ENCODE measurements around the gene TICRR. TPM values are rescaled to one million over a fixed set of nuclear protein-coding genes. Genes with fewer than 3 reads are reported as not detected.

The TICRR gene
- total RNA-seq, 8 experiments from 2014 or later: 0.51 to 12.6 (median 1.5) TPM

DNA sequence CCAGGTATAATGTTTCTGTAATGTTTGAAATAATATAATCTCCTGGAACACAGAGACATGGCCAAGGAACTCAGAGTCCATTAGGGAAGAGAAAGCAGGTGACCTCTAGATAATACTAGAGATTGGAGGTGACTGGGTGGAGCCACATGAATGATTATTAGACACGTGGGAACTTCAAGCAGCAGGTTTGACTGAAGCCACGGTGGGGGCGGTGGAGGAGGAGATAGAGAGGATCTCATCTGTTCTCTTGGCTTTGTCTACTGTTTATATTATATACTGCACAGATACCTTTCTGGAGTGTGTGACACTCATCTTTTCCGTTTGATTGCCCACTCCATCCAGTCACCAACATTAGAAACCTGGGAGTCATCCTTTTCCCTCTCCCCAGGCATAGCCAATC lies 46.3 kb downstream of the TICRR start:
- in situ Hi-C loops (cut with MboI; ENCODE audit: low pct_unique_long_range_greater_than_20kb in 2 of 9, low sequenced_read_pairs in 9 of 9, unreplicated experiment in 9 of 9): no loop called here
- Histone ChIP-seq H3K4me1 (replicated peaks in 1 of 2) (no peaks in the 10 kb centered on the region), H3K27ac (no peak overlapping the region), H3K4me3 (no peak overlapping the region)
- 53 to 100% (median 89%) methylated on average over 1 to 4 of the region's 4 CpGs; no CpG with 5 or more reads in 1 of the 10 experiments for WGBS, 10 experiments
- no peak for ATAC-seq (replicated peaks in 6 of 8)

DNA sequence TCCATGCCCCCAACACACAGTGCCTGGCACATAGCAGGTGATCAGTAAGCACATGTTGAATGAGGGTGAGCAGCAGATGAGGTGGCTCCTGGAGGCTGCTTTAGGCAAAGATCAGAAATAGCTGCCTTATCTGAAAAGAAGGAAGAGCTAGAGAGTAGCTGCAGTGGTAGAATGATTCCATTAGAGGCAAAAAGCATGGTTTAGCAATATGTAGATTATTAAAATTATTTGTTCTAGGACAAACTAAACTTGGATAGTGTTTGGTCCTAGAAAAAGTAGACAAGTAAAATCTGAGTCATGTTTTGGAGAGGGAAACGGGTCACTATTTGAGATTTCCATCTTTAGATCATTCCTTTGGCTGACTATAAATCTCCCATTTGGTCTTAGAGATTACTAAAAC lies 47.9 kb downstream of the TICRR start:
- peaks cover 0 to 3% of the 10 kb centered on the region in 2 donors for H3K4me1 ChIP-seq (replicated peaks in 1 of 2)
- H3K27ac ChIP-seq: no peak overlapping the region
- H3K4me3 ChIP-seq: no peak overlapping the region
- peak in 2 of 8 experiments; percentile 60 to 62 for ATAC-seq (replicated peaks in 6 of 8)
- 0 to 100% (median 83%) methylated on average over 1 of the region's 1 CpG; no CpG with 5 or more reads in 2 of the 10 experiments for WGBS, 10 experiments
- in situ Hi-C loops (cut with MboI; ENCODE audit: low pct_unique_long_range_greater_than_20kb in 2 of 9, low sequenced_read_pairs in 9 of 9, unreplicated experiment in 9 of 9): no loop called here

DNA sequence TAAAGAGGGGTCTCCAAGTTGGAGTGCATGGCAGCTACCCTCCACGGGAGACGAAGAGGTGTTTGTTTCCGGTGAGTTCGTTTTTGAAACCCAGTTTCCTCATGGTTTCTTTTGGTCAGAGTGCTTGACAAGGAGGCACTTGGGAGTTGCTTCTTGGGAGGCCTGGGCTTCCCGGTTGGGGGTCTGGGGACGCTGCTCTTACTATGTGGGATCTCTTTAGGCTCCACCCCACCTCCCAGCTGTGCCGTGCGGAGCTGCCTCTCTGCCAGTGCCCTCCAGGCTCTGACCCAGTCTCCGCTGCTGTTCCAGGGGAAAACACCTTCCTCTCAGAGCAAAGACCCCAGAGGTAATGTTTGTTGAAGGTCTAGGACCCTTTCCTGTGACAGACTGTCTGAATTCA lies 50.4 kb downstream of the TICRR start:
- 87 to 100% (median 95%) methylated on average over 2 to 8 of the region's 9 CpGs; no CpG with 5 or more reads in 6 of the 10 experiments for WGBS, 10 experiments
- in situ Hi-C loops (cut with MboI; ENCODE audit: low pct_unique_long_range_greater_than_20kb in 2 of 9, low sequenced_read_pairs in 9 of 9, unreplicated experiment in 9 of 9): no loop called here
- Histone ChIP-seq H3K4me1 (replicated peaks in 1 of 2) (peaks cover 0 to 3% of the 10 kb centered on the region in 2 donors), H3K27ac (no peak overlapping the region), H3K4me3 (no peak overlapping the region)
- no peak for ATAC-seq (replicated peaks in 6 of 8)

DNA sequence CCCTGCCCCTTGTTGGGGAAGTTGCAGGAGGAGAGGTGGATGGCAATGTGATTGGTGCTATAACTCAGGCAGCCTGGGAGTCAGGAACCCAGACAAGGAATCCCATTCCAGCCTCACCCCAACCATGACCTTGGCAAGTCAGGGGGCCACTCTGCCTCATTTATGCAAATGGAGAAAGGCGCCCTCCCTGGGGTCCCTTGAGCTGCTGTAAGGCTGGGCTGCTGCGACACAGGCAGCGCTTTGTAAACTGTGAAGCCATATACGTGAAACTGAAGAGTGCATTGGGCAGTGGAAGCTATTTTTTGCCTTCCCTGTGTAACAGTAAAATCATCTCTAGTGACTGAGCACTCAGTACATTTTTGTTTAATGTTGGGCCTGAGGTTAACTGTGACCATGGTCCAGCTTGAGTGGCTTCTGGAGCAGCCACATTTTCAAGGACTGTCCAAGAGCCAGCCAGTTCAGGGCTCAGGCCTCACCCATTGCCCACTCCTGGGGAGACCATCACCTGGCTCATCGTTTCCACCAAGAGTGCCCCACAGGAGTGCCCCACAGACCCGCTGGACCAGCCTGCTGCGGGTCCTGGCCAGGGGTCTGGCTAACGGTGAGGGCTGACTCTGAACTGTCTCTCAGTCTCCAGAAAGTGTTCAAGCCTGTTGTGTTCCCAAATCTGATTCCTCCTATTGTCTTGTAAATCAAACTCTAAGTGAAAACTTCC lies 52.1 kb downstream of the TICRR start:
- Histone ChIP-seq H3K27ac (no peak overlapping the region), H3K4me3 (no peak overlapping the region), H3K4me1 (replicated peaks in 1 of 2) (peaks cover 0 to 3% of the 10 kb centered on the region in 2 donors)
- in situ Hi-C loops (cut with MboI; ENCODE audit: low pct_unique_long_range_greater_than_20kb in 2 of 9, low sequenced_read_pairs in 9 of 9, unreplicated experiment in 9 of 9): no loop called here
- WGBS, 10 experiments: 60 to 100% (median 76%) methylated on average over 1 to 4 of the region's 8 CpGs; no CpG with 5 or more reads in 6 of the 10 experiments
- peak in 1 of 8 experiments; percentile 50 for ATAC-seq (replicated peaks in 6 of 8)

DNA sequence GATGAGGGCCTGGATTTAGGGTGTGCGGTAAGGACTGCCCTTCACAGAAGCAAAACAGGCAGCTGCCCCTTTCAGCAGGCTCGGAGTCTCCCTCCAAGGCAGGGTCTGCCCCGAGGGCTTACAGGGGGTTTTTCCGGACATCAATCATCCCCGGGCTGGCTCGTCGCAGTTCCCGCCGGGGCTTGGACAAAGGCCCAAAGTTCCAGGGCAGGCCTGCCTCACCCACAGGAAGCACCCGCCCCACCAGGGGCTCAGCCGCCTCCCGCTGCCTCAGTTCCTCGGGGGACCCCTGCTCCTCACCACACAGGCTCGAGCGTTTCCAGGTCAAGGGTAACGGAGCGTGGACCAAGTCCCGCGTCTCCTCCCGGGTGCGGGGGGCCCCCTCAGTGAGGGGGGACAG lies 53.0 kb downstream of the TICRR start:
- Histone ChIP-seq H3K4me1 (replicated peaks in 1 of 2) (peaks cover 0 to 3% of the 10 kb centered on the region in 2 donors), H3K4me3 (no peak overlapping the region), H3K27ac (no peak overlapping the region)
- in situ Hi-C loops (cut with MboI; ENCODE audit: low pct_unique_long_range_greater_than_20kb in 2 of 9, low sequenced_read_pairs in 9 of 9, unreplicated experiment in 9 of 9): no loop called here
- no peak for ATAC-seq (replicated peaks in 6 of 8)
- 80 to 100% (median 100%) methylated on average over 1 to 3 of the region's 21 CpGs; no CpG with 5 or more reads in 6 of the 10 experiments for WGBS, 10 experiments

DNA sequence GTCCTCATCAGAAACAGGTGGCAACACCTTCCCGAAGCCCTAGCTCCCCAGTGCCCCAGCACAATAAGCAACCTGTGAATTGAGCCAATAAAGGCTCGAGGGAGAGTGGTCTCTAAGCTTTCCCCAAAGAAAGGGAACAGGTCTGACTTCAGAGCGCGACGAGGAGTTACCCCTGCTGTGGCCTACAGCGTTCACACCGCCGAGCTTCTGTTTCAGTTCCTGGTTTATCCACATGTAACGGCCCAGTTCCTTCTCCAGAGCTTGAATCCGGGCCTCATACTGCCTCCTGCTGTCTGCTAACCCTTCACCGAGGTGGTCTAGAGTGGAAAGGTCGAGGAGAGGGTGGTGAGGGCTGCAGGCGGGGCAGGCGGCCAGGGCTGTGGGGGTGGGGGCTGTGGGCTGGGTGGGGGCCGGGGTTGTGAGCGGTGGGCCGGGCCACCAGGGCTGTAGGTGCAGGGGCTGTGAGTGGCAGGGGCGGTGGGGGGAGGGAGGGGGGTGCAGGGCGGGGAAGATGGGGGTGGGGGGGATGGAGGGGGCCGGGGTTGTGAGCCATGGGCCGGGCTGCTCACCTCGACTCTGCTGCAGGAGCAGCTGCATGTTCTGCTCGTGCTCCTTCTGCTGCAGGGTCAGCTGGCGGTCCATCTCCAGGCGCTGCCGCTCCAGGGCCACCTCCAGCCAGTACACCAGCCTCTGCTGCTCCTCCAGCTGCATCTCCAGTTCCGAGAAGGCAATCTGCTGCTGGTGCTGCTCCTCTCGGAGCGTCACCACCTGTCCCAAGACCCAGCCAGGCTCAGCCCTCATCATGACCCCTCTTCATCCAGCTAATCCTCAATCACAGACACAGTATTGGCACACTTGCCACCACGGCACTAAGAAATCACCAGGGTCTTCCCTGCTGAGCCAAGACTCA lies 53.8 kb downstream of the TICRR start:
- no peak overlapping the region for H3K27ac ChIP-seq
- H3K4me1 ChIP-seq (replicated peaks in 1 of 2): peaks cover 0 to 3% of the 10 kb centered on the region in 2 donors
- WGBS, 10 experiments: 20 to 100% (median 88%) methylated on average over 1 to 7 of the region's 30 CpGs; no CpG with 5 or more reads in 5 of the 10 experiments
- in situ Hi-C loops (cut with MboI; ENCODE audit: low pct_unique_long_range_greater_than_20kb in 2 of 9, low sequenced_read_pairs in 9 of 9, unreplicated experiment in 9 of 9): no loop called here
- no peak overlapping the region for H3K4me3 ChIP-seq
- no peak for ATAC-seq (replicated peaks in 6 of 8)

DNA sequence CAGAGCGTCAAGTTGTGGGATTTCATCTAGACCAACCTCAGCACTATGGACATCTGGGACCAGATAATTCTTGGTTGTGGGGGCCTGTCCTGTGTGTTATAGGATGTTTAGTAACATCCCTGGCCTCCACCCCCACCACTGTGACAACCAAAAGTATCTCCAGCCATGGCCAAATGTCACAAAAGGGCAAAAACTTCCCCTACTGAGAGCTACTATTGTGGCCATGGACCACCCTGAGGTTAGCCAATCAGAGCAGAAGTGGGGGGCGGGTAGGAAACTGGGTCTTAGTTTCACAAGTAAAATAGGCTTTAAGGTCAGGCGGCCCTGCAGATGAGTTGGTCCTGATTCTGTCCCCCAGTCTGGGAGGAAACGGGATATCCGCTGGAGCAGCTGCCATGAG lies 54.6 kb downstream of the TICRR start:
- no peak for ATAC-seq (replicated peaks in 6 of 8)
- Histone ChIP-seq H3K27ac (no peak overlapping the region), H3K4me3 (no peak overlapping the region), H3K4me1 (replicated peaks in 1 of 2) (peaks cover 0 to 3% of the 10 kb centered on the region in 2 donors)
- in situ Hi-C loops (cut with MboI; ENCODE audit: low pct_unique_long_range_greater_than_20kb in 2 of 9, low sequenced_read_pairs in 9 of 9, unreplicated experiment in 9 of 9): no loop called here
- 71 to 100% (median 95%) methylated on average over 1 to 2 of the region's 5 CpGs; no CpG with 5 or more reads in 6 of the 10 experiments for WGBS, 10 experiments

DNA sequence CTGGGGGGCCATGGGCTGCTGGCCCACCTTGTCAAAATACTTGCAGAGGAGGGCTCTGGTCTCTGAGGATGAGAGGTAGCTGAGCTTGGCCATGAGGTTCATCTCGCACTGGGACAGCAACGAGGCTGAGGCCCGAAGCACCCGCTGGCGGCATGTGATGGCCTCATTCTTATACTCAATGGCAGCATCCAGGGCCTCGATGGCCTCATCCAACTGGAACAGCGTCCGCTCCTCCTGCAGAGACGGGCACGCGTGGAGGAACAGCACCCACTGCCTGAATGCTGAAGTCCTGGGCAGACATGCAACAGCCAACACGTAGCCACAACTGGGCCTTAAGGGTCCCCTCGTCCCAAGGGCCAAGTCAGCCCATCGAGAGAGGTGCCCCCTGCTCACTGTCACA lies 55.0 kb downstream of the TICRR start:
- H3K27ac ChIP-seq: no peak overlapping the region
- no peak for ATAC-seq (replicated peaks in 6 of 8)
- 71 to 100% (median 90%) methylated on average over 2 to 10 of the region's 14 CpGs; no CpG with 5 or more reads in 5 of the 10 experiments for WGBS, 10 experiments
- H3K4me1 ChIP-seq (replicated peaks in 1 of 2): peaks cover 0 to 3% of the 10 kb centered on the region in 2 donors
- no peak overlapping the region for H3K4me3 ChIP-seq
- in situ Hi-C loops (cut with MboI; ENCODE audit: low pct_unique_long_range_greater_than_20kb in 2 of 9, low sequenced_read_pairs in 9 of 9, unreplicated experiment in 9 of 9): no loop called here

DNA sequence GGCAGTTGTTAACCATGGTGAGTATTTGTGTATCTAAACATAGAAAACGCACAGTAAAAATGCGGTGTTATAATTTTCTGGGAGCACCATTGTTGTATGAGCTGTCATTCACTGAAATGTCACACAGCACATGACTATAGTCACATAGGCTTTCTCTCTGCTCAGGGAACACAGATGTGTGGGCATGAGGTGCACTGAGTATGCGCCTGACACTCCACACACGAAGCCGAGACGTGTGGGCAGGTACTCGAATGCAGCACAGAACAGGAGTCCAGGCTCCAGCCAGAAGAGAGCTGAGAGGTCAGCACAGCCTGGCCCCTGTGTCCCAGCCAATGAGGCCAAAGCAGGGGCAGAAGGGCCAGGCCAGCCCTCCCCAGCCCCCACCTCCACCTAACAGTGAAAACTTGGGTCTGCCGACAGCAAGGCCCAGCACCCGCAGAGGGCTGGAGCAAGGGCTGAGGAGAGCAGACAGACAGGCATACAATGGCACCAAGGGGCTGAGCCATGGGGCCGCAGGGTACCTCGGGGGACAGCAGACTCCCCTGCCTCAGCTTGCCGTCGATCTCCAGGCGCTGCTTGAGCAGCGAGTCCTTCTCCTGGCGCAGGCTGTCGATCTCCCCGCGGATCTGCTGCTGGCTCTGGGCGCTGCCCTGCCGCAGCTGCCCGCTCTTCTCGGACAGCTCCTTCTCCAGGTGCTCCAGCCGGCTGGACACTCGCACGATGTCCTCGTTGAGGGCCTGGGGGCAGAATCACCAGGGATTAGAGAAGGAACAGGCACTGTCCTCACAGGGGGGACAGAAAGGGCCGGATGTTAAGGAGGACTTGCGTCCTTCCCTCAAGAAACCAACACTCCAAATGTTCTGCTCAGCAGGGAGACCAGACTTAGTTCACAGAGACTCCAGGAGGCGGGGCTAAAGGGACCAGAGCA lies 56.0 kb downstream of the TICRR start:
- H3K4me1 ChIP-seq (replicated peaks in 1 of 2): peaks cover 0 to 3% of the 10 kb centered on the region in 2 donors
- H3K4me3 ChIP-seq: no peak overlapping the region
- WGBS, 10 experiments: 88 to 100% (median 100%) methylated on average over 1 to 8 of the region's 30 CpGs; no CpG with 5 or more reads in 5 of the 10 experiments
- ATAC-seq (replicated peaks in 6 of 8): no peak
- no peak overlapping the region for H3K27ac ChIP-seq
- in situ Hi-C loops (cut with MboI; ENCODE audit: low pct_unique_long_range_greater_than_20kb in 2 of 9, low sequenced_read_pairs in 9 of 9, unreplicated experiment in 9 of 9): no loop called here

DNA sequence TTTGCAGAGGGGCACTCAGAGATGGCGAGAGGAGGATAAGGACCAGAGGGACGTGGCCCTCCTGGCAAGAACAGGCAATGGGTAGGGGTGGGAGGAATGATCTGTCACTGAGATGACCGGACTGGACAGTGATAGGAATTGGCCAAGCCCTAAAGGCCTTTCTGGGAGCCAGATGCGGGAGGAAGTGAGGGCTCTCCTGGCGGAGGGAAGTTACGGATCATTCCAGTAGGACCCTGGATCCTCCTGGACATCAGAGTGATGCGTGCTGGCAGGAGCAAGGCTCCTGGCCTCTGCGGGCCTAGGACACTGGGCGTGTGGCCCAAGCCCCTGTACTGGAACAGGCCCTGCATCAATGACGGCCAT lies 56.6 kb downstream of the TICRR start:
- peaks cover 0 to 1% of the 10 kb centered on the region in 2 donors for H3K4me1 ChIP-seq (replicated peaks in 1 of 2)
- in situ Hi-C loops (cut with MboI; ENCODE audit: low pct_unique_long_range_greater_than_20kb in 2 of 9, low sequenced_read_pairs in 9 of 9, unreplicated experiment in 9 of 9): no loop called here
- WGBS, 10 experiments: 33 to 95% (median 87%) methylated on average over 1 to 8 of the region's 10 CpGs; no CpG with 5 or more reads in 4 of the 10 experiments
- no peak overlapping the region for H3K27ac ChIP-seq
- no peak for ATAC-seq (replicated peaks in 6 of 8)
- no peak overlapping the region for H3K4me3 ChIP-seq

DNA sequence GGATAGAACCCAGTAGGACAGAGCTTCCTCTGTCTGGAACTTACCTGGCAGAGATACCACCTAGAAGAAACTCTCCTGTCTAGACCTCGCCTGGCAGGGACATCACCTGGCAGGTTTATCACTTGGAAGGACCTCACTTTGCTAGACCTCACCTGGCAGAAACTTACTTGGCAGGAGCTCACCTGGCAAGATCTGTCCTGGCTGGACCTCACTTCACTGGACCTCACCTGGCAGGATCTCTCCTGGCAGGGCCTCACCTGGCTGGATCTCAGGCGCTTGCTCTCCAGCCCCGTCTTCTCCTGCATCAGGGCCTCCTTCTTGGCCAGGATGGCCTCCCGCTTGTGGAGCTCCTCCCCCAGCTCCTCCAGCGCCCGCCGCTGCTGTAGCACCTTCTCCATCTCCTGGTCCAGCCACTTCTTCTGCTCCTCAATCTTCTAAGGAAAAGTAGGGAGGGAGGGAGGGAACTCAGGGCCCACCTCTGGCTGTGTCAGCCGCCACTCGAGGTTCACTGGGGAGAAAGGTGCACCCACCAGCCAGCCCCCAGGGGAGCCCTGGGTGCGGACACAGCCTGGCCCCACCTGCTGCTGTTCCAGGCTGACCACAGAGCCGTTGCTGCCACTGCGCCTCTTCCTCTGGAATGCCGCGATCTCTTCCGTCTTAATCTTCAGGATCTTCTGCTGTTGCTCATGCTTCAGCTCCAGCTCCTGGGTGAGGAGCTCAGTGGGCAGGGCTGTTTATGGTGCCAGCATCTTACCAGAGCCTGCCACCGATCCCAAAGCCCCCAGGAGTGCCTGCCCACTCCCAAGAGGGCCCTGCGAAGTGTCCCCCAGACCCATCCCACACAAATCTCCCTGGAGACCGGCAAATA lies 57.5 kb downstream of the TICRR start:
- Histone ChIP-seq H3K4me1 (replicated peaks in 1 of 2) (no peaks in the 10 kb centered on the region), H3K27ac (no peak overlapping the region), H3K4me3 (no peak overlapping the region)
- 88 to 100% (median 100%) methylated on average over 1 to 5 of the region's 18 CpGs; no CpG with 5 or more reads in 4 of the 10 experiments for WGBS, 10 experiments
- no peak for ATAC-seq (replicated peaks in 6 of 8)
- in situ Hi-C loops (cut with MboI; ENCODE audit: low pct_unique_long_range_greater_than_20kb in 2 of 9, low sequenced_read_pairs in 9 of 9, unreplicated experiment in 9 of 9): no loop called here

DNA sequence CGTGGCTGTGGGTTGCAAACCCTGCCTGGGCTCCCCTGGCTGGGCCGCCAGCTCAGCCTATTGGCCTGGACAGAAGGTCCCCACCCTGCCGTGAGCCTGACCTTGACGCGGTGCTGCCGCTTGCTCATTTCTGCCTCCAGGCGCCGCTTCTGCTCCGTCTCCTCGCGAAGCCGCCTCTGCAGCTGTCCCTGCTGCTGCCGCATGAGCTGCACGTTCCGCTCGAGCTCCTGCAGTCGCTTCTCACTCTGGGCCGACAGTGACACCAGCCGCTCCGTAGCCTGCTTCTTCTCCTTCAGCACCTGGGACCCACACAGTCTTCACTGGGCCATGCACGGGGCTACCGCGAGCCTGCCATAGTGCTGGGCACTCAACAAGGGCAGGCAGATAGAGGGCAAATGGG lies 58.3 kb downstream of the TICRR start:
- in situ Hi-C loops (cut with MboI; ENCODE audit: low pct_unique_long_range_greater_than_20kb in 2 of 9, low sequenced_read_pairs in 9 of 9, unreplicated experiment in 9 of 9): no loop called here
- no peak for ATAC-seq (replicated peaks in 6 of 8)
- Histone ChIP-seq H3K4me3 (no peak overlapping the region), H3K27ac (no peak overlapping the region), H3K4me1 (replicated peaks in 1 of 2) (no peaks in the 10 kb centered on the region)
- 67 to 98% (median 92%) methylated on average over 3 to 14 of the region's 23 CpGs; no CpG with 5 or more reads in 4 of the 10 experiments for WGBS, 10 experiments
